Measurements from ENCODE around the gene TM9SF1. TPM values are rescaled to one million over a fixed set of nuclear protein-coding genes. Genes with fewer than 3 reads are reported as not detected.

Gene TM9SF1
- total RNA-seq, 3 donors from 2014 or later (not counting 1 experiment from before 2014, with no cell fraction given) = 15.2 to 32.1 (median 28.7) TPM

GRCh38 chr14:24164518-24164991, 30.7 kb downstream of the TM9SF1 start:
- H3K27ac ChIP-seq (ENCODE audit: low read length) = no peak overlapping the region

GRCh38 chr14:24162093-24162492, 33.1 kb downstream of the TM9SF1 start:
- DNase-seq (peak in 1 of 2 donors; percentile 26), ATAC-seq (no peak)
- no peak for TF ChIP-seq CTCF (IDR thresholded peaks at IDR 0.05)
- peak overlapping the region; percentile 99 for H3K4me3 Mint-ChIP-seq
- H3K4me1 ChIP-seq (ENCODE audit: control insufficient read depth, insufficient read depth, low read length) = peaks cover 37% of the 10 kb centered on the region
- peak overlapping the region; percentile 94 for H3K27ac ChIP-seq (ENCODE audit: low read length)
- H3K36me3 ChIP-seq (ENCODE audit: control insufficient read depth, insufficient read depth, low read length) = peaks cover 74% of the 10 kb centered on the region
- peaks cover 45 to 54% of the 10 kb centered on the region in 2 donors for H3K4me1 Mint-ChIP-seq
- H3K27ac Mint-ChIP-seq = peak overlapping the region; percentile 97
- WGBS (ENCODE audit: insufficient coverage) = 62% methylated on average over 8 of the region's 8 CpGs
- no peaks in the 10 kb centered on the region for H3K36me3 Mint-ChIP-seq
- no peaks in the 10 kb centered on the region for H3K27me3 ChIP-seq (ENCODE audit: control insufficient read depth, insufficient read depth, low read length)
- intact Hi-C loops (cut with micrococcal nuclease) = no loop called here
- H3K9me3 Mint-ChIP-seq = no peaks in the 10 kb centered on the region
- no peaks in the 10 kb centered on the region for H3K9me3 ChIP-seq (ENCODE audit: control insufficient read depth, insufficient read depth, low read length)
- no peaks in the 10 kb centered on the region for H3K27me3 Mint-ChIP-seq (ENCODE audit: low read depth in 2 of 2)
- peak overlapping the region; percentile 94 for H3K4me3 ChIP-seq (ENCODE audit: low read length)

More at GRCh38 chr14:24164518-24164991, 30.7 kb downstream of the TM9SF1 start:
- Mint-ChIP-seq H3K36me3 (no peaks in the 10 kb centered on the region), H3K27me3 (ENCODE audit: low read depth in 2 of 2) (no peaks in the 10 kb centered on the region), H3K27ac (peak overlapping the region; percentile 53 to 74), H3K4me1 (peaks cover 45 to 64% of the 10 kb centered on the region in 2 donors), H3K4me3 (no peak overlapping the region), H3K9me3 (no peaks in the 10 kb centered on the region)
- TF ChIP-seq CTCF (IDR thresholded peaks at IDR 0.05) = no peak
- H3K4me3 ChIP-seq (ENCODE audit: low read length) = no peak overlapping the region
- no peaks in the 10 kb centered on the region for H3K9me3 ChIP-seq (ENCODE audit: control insufficient read depth, insufficient read depth, low read length)
- 97% methylated on average over 14 of the region's 14 CpGs for WGBS (ENCODE audit: insufficient coverage)
- H3K27me3 ChIP-seq (ENCODE audit: control insufficient read depth, insufficient read depth, low read length) = no peaks in the 10 kb centered on the region
- DNase-seq (no peak), ATAC-seq (no peak)
- intact Hi-C loops (cut with micrococcal nuclease) = no loop called here
- H3K4me1 ChIP-seq (ENCODE audit: control insufficient read depth, insufficient read depth, low read length) = peaks cover 37% of the 10 kb centered on the region
- H3K36me3 ChIP-seq (ENCODE audit: control insufficient read depth, insufficient read depth, low read length) = peaks cover 71% of the 10 kb centered on the region

- Histone ChIP-seq H3K9me3 (ENCODE audit: control insufficient read depth, insufficient read depth, low read length) (no peaks in the 10 kb centered on the region), H3K4me1 (ENCODE audit: control insufficient read depth, insufficient read depth, low read length) (peaks cover 37% of the 10 kb centered on the region), H3K27ac (ENCODE audit: low read length) (peak within 1 kb of the TSS; percentile 94), H3K36me3 (ENCODE audit: control insufficient read depth, insufficient read depth, low read length) (peaks cover 74% of the 10 kb centered on the region), H3K27me3 (ENCODE audit: control insufficient read depth, insufficient read depth, low read length) (no peaks in the 10 kb centered on the region), H3K4me3 (ENCODE audit: low read length) (peak within 1 kb of the TSS; percentile 94)
- Mint-ChIP-seq H3K4me3 (peak within 1 kb of the TSS; percentile 99), H3K36me3 (no peaks in the 10 kb centered on the region), H3K27me3 (ENCODE audit: low read depth in 2 of 2) (no peaks in the 10 kb centered on the region), H3K9me3 (no peaks in the 10 kb centered on the region), H3K27ac (peak within 1 kb of the TSS; percentile 97), H3K4me1 (peaks cover 43 to 54% of the 10 kb centered on the region in 2 donors)
- DNase-seq (peak; percentile 93 to 99), ATAC-seq (peak; percentile 91 to 97 (median 91))
- intact Hi-C loops (cut with micrococcal nuclease) = loop anchor here (1.0 to 2.0 kb wide), 3 partner anchors 15 to 102 kb away; partner anchors contain the start of genes DCAF11, NRL and PSME2
- TF ChIP-seq CTCF (IDR thresholded peaks at IDR 0.05) = peak; percentile 85
- WGBS (ENCODE audit: insufficient coverage) = under 1% methylated on average over 11 of the region's 12 CpGs
Observed at GRCh38 chr14:24160850-24161804, 34.1 kb downstream of the TM9SF1 start, which contains the start of gene IRF9. TSS of gene IRF9 (plus strand) at chr14:24161265. CDS start at chr14:24162145, 880 bp downstream.

Data from natural killer cell (primary cell).